ENCODE results near the gene NMNAT2. TPM values are rescaled to one million over a fixed set of nuclear protein-coding genes. Genes with fewer than 3 reads are reported as not detected.

The NMNAT2 gene
- total and polyA plus RNA-seq, 2 donors, result 0.23 to 0.28 TPM

- peaks cover 16 to 34% of the 10 kb centered on the region in 2 donors for H3K4me1 ChIP-seq (ENCODE audit: control insufficient read depth in 2 of 2, insufficient read depth in 2 of 2, low read length in 2 of 2)
- H3K9me3 ChIP-seq (ENCODE audit: control insufficient read depth in 2 of 2, insufficient read depth in 1 of 2, low read length in 1 of 2), result no peaks in the 10 kb centered on the region
- WGBS, result 92% methylated on average over 3 of the region's 3 CpGs
- no peak for DNase-seq (ENCODE audit: low read depth in 6 of 9, low spot score in 9 of 9)
- H3K27me3 ChIP-seq (ENCODE audit: control insufficient read depth in 2 of 2, insufficient read depth in 1 of 2, low read length in 1 of 2), result no peaks in the 10 kb centered on the region
- H3K4me3 ChIP-seq (ENCODE audit: low read length in 2 of 2), result no peak overlapping the region
- no peaks in the 10 kb centered on the region for H3K36me3 ChIP-seq (ENCODE audit: control insufficient read depth in 2 of 2, insufficient read depth in 2 of 2, low read length in 1 of 2)
- no peak overlapping the region for H3K27ac ChIP-seq (ENCODE audit: low read depth in 1 of 2, low read length in 1 of 2)
Measured at GRCh38 chr1:183223467-183223866, 194.7 kb downstream of the NMNAT2 start.

- Histone ChIP-seq H3K9me3 (ENCODE audit: control insufficient read depth in 2 of 2, insufficient read depth in 1 of 2, low read length in 1 of 2) (no peaks in the 10 kb centered on the region), H3K36me3 (ENCODE audit: control insufficient read depth in 2 of 2, insufficient read depth in 2 of 2, low read length in 1 of 2) (no peaks in the 10 kb centered on the region), H3K4me1 (ENCODE audit: control insufficient read depth in 2 of 2, insufficient read depth in 2 of 2, low read length in 2 of 2) (peaks cover 21 to 35% of the 10 kb centered on the region in 2 donors), H3K27ac (ENCODE audit: low read depth in 1 of 2, low read length in 1 of 2) (no peak overlapping the region), H3K4me3 (ENCODE audit: low read length in 2 of 2) (no peak overlapping the region), H3K27me3 (ENCODE audit: control insufficient read depth in 2 of 2, insufficient read depth in 1 of 2, low read length in 1 of 2) (no peaks in the 10 kb centered on the region)
- DNase-seq (ENCODE audit: low read depth in 6 of 9, low spot score in 9 of 9), result no peak
- 96% methylated on average over 3 of the region's 3 CpGs for WGBS
Measured at GRCh38 chr1:183222909-183223308, 195.3 kb downstream of the NMNAT2 start.

GRCh38 chr1:183219616-183220009 lies 198.6 kb downstream of the NMNAT2 start:
- H3K4me1 ChIP-seq (ENCODE audit: control insufficient read depth in 2 of 2, insufficient read depth in 2 of 2, low read length in 2 of 2), result peaks cover 23 to 29% of the 10 kb centered on the region in 2 donors
- peak in 7 of 9 donors; percentile 12 to 78 (median 42) for DNase-seq (ENCODE audit: low read depth in 6 of 9, low spot score in 9 of 9)
- no peaks in the 10 kb centered on the region for H3K36me3 ChIP-seq (ENCODE audit: control insufficient read depth in 2 of 2, insufficient read depth in 2 of 2, low read length in 1 of 2)
- H3K27me3 ChIP-seq (ENCODE audit: control insufficient read depth in 2 of 2, insufficient read depth in 1 of 2, low read length in 1 of 2), result no peaks in the 10 kb centered on the region
- H3K9me3 ChIP-seq (ENCODE audit: control insufficient read depth in 2 of 2, insufficient read depth in 1 of 2, low read length in 1 of 2), result no peaks in the 10 kb centered on the region
- H3K27ac ChIP-seq (ENCODE audit: low read depth in 1 of 2, low read length in 1 of 2), result peak overlapping the region; percentile 70 to 85
- no peak overlapping the region for H3K4me3 ChIP-seq (ENCODE audit: low read length in 2 of 2)

GRCh38 chr1:183218971-183219615 lies 199.1 kb downstream of the NMNAT2 start:
- peaks cover 23 to 29% of the 10 kb centered on the region in 2 donors for H3K4me1 ChIP-seq (ENCODE audit: control insufficient read depth in 2 of 2, insufficient read depth in 2 of 2, low read length in 2 of 2)
- no peak overlapping the region for H3K4me3 ChIP-seq (ENCODE audit: low read length in 2 of 2)
- peak; percentile 54 to 95 (median 86) for DNase-seq (ENCODE audit: low read depth in 6 of 9, low spot score in 9 of 9)
- no peaks in the 10 kb centered on the region for H3K9me3 ChIP-seq (ENCODE audit: control insufficient read depth in 2 of 2, insufficient read depth in 1 of 2, low read length in 1 of 2)
- H3K27ac ChIP-seq (ENCODE audit: low read depth in 1 of 2, low read length in 1 of 2), result peak overlapping the region; percentile 79 to 85
- no peaks in the 10 kb centered on the region for H3K36me3 ChIP-seq (ENCODE audit: control insufficient read depth in 2 of 2, insufficient read depth in 2 of 2, low read length in 1 of 2)
- 2% methylated on average over 5 of the region's 5 CpGs for WGBS
- H3K27me3 ChIP-seq (ENCODE audit: control insufficient read depth in 2 of 2, insufficient read depth in 1 of 2, low read length in 1 of 2), result no peaks in the 10 kb centered on the region

GRCh38 chr1:183218027-183218618 lies 200.1 kb downstream of the NMNAT2 start:
- Histone ChIP-seq H3K9me3 (ENCODE audit: control insufficient read depth in 2 of 2, insufficient read depth in 1 of 2, low read length in 1 of 2) (no peaks in the 10 kb centered on the region), H3K27ac (ENCODE audit: low read depth in 1 of 2, low read length in 1 of 2) (peak overlapping the region; percentile 79 to 85), H3K4me3 (ENCODE audit: low read length in 2 of 2) (no peak overlapping the region), H3K4me1 (ENCODE audit: control insufficient read depth in 2 of 2, insufficient read depth in 2 of 2, low read length in 2 of 2) (peaks cover 23 to 29% of the 10 kb centered on the region in 2 donors), H3K27me3 (ENCODE audit: control insufficient read depth in 2 of 2, insufficient read depth in 1 of 2, low read length in 1 of 2) (no peaks in the 10 kb centered on the region), H3K36me3 (ENCODE audit: control insufficient read depth in 2 of 2, insufficient read depth in 2 of 2, low read length in 1 of 2) (no peaks in the 10 kb centered on the region)
- DNase-seq (ENCODE audit: low read depth in 6 of 9, low spot score in 9 of 9), result no peak
- 92% methylated on average over 14 of the region's 14 CpGs for WGBS

- 97% methylated on average over 4 of the region's 4 CpGs for WGBS
- H3K27ac ChIP-seq (ENCODE audit: low read depth in 1 of 2, low read length in 1 of 2), result no peak overlapping the region
Measured at GRCh38 chr1:183215936-183216335, 202.2 kb downstream of the NMNAT2 start.

GRCh38 chr1:183215076-183215720 lies 203.0 kb downstream of the NMNAT2 start:
- no peaks in the 10 kb centered on the region for H3K9me3 ChIP-seq (ENCODE audit: control insufficient read depth in 2 of 2, insufficient read depth in 1 of 2, low read length in 1 of 2)
- DNase-seq (ENCODE audit: low read depth in 6 of 9, low spot score in 9 of 9), result no peak
- 86% methylated on average over 13 of the region's 13 CpGs for WGBS
- no peaks in the 10 kb centered on the region for H3K36me3 ChIP-seq (ENCODE audit: control insufficient read depth in 2 of 2, insufficient read depth in 2 of 2, low read length in 1 of 2)
- no peak overlapping the region for H3K4me3 ChIP-seq (ENCODE audit: low read length in 2 of 2)
- no peaks in the 10 kb centered on the region for H3K27me3 ChIP-seq (ENCODE audit: control insufficient read depth in 2 of 2, insufficient read depth in 1 of 2, low read length in 1 of 2)
- peaks cover 17 to 23% of the 10 kb centered on the region in 2 donors for H3K4me1 ChIP-seq (ENCODE audit: control insufficient read depth in 2 of 2, insufficient read depth in 2 of 2, low read length in 2 of 2)
- no peak overlapping the region for H3K27ac ChIP-seq (ENCODE audit: low read depth in 1 of 2, low read length in 1 of 2)

More at GRCh38 chr1:183215936-183216335, 202.2 kb downstream of the NMNAT2 start:
- no peak overlapping the region for H3K4me3 ChIP-seq (ENCODE audit: low read length in 2 of 2)
- no peaks in the 10 kb centered on the region for H3K9me3 ChIP-seq (ENCODE audit: control insufficient read depth in 2 of 2, insufficient read depth in 1 of 2, low read length in 1 of 2)
- DNase-seq (ENCODE audit: low read depth in 6 of 9, low spot score in 9 of 9), result no peak
- no peaks in the 10 kb centered on the region for H3K27me3 ChIP-seq (ENCODE audit: control insufficient read depth in 2 of 2, insufficient read depth in 1 of 2, low read length in 1 of 2)
- no peaks in the 10 kb centered on the region for H3K36me3 ChIP-seq (ENCODE audit: control insufficient read depth in 2 of 2, insufficient read depth in 2 of 2, low read length in 1 of 2)
- peaks cover 23 to 29% of the 10 kb centered on the region in 2 donors for H3K4me1 ChIP-seq (ENCODE audit: control insufficient read depth in 2 of 2, insufficient read depth in 2 of 2, low read length in 2 of 2)

- Histone ChIP-seq H3K27me3 (ENCODE audit: control insufficient read depth in 2 of 2, insufficient read depth in 1 of 2, low read length in 1 of 2) (no peaks in the 10 kb centered on the region), H3K4me3 (ENCODE audit: low read length in 2 of 2) (no peak overlapping the region), H3K36me3 (ENCODE audit: control insufficient read depth in 2 of 2, insufficient read depth in 2 of 2, low read length in 1 of 2) (no peaks in the 10 kb centered on the region), H3K4me1 (ENCODE audit: control insufficient read depth in 2 of 2, insufficient read depth in 2 of 2, low read length in 2 of 2) (peaks cover 12 to 17% of the 10 kb centered on the region in 2 donors), H3K9me3 (ENCODE audit: control insufficient read depth in 2 of 2, insufficient read depth in 1 of 2, low read length in 1 of 2) (no peaks in the 10 kb centered on the region), H3K27ac (ENCODE audit: low read depth in 1 of 2, low read length in 1 of 2) (no peak overlapping the region)
- 96% methylated on average over 5 of the region's 5 CpGs for WGBS
- DNase-seq (ENCODE audit: low read depth in 6 of 9, low spot score in 9 of 9), result no peak
Measured at GRCh38 chr1:183214021-183214970, 203.9 kb downstream of the NMNAT2 start.

Measured in thymus (tissue), 11 donors.